RWPE2 (cell line): ENCODE measurements around the gene CCAR1.
"Not testable (repeated sequence)": the region's sequence is repeated elsewhere in the genome, so short reads cannot be mapped to it uniquely, and the experiment has no call there.

Experiments used
- ATAC-seq: fragments of 200-7000 bp; cut with Tn5 transposase; 3 replicates; pipeline ENCODE4 v1.9.1; 2021; ENCODE audit warnings: low read depth
- DNase-seq: peaks from one replicate; pipeline ENCODE4 v3.0.0-alpha.2; 2020; ENCODE audit warnings: low spot score
- H3K27ac ChIP-seq: fragments of 450-650 bp; 2 replicates; pipeline ENCODE4 v1.5.1; 2017; ENCODE audit warnings: mild to moderate bottlenecking; ENCODE audit not compliant: poor library complexity, severe bottlenecking
- H3K27me3 ChIP-seq: fragments of 250-450 bp; sonication (Bioruptor Pico); 2 replicates; pipeline ENCODE4 v1.5.1; 2021; ENCODE audit warnings: mild to moderate bottlenecking, moderate library complexity; ENCODE audit not compliant: insufficient read depth, poor library complexity, severe bottlenecking
- H3K36me3 ChIP-seq: fragments of 250-450 bp; sonication (Bioruptor Pico); 2 replicates; pipeline ENCODE4 v1.5.1; 2020; ENCODE audit warnings: low read depth, mild to moderate bottlenecking, moderate library complexity
- H3K4me1 ChIP-seq: fragments of 250-450 bp; sonication (Bioruptor Pico); 2 replicates; pipeline ENCODE4 v1.5.1; 2021; ENCODE audit warnings: mild to moderate bottlenecking, moderate library complexity; ENCODE audit not compliant: insufficient read depth, poor library complexity, severe bottlenecking
- H3K4me3 ChIP-seq: fragments of 250-450 bp; sonication (Bioruptor Pico); 2 replicates; pipeline ENCODE4 v1.5.1; 2021; ENCODE audit warnings: mild to moderate bottlenecking, moderate library complexity; ENCODE audit not compliant: severe bottlenecking
- H3K9me3 ChIP-seq: fragments of 250-450 bp; sonication (Bioruptor Pico); 2 replicates; pipeline ENCODE4 v1.5.1; 2021; ENCODE audit warnings: mild to moderate bottlenecking, moderate library complexity; ENCODE audit not compliant: severe bottlenecking
- TF ChIP-seq, protein P1 (sequence below): fragments of 450-650 bp; IDR thresholded peaks from one replicate; pipeline ENCODE4 v1.5.1; 2017; ENCODE audit warnings: mild to moderate bottlenecking, moderate library complexity; ENCODE audit not compliant: poor library complexity, severe bottlenecking

The CCAR1 gene

DNA sequence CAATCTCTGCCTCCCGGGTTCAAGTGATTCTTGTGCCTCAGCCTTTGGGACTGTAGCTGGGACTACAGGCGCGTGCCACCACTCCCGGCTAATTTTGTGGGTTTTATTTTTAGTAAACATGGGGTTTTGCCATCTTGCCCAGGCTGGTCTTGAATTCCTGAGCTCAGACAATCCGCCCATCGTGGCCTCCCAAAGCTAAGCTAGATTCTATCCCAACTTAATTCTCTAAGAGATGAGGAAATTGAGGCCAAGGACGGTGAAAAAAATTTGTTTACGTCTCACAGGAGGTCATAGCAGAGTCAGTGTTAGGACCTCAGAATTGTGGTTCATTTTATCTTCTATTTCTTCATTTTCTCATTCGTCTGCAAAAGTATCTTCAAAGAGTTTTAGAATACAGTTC lies 6.1 kb downstream of the CCAR1 start:
- Histone ChIP-seq H3K4me3 (no peak overlapping the region), H3K4me1 (peaks cover 3% of the 10 kb centered on the region), H3K27ac (no peak overlapping the region), H3K36me3 (peaks cover 95% of the 10 kb centered on the region), H3K27me3 (no peaks in the 10 kb centered on the region), H3K9me3 (no peaks in the 10 kb centered on the region)
- TF ChIP-seq, protein P1, sequence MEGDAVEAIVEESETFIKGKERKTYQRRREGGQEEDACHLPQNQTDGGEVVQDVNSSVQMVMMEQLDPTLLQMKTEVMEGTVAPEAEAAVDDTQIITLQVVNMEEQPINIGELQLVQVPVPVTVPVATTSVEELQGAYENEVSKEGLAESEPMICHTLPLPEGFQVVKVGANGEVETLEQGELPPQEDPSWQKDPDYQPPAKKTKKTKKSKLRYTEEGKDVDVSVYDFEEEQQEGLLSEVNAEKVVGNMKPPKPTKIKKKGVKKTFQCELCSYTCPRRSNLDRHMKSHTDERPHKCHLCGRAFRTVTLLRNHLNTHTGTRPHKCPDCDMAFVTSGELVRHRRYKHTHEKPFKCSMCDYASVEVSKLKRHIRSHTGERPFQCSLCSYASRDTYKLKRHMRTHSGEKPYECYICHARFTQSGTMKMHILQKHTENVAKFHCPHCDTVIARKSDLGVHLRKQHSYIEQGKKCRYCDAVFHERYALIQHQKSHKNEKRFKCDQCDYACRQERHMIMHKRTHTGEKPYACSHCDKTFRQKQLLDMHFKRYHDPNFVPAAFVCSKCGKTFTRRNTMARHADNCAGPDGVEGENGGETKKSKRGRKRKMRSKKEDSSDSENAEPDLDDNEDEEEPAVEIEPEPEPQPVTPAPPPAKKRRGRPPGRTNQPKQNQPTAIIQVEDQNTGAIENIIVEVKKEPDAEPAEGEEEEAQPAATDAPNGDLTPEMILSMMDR, result no peak
- ATAC-seq (no peak), DNase-seq (no peak)

DNA sequence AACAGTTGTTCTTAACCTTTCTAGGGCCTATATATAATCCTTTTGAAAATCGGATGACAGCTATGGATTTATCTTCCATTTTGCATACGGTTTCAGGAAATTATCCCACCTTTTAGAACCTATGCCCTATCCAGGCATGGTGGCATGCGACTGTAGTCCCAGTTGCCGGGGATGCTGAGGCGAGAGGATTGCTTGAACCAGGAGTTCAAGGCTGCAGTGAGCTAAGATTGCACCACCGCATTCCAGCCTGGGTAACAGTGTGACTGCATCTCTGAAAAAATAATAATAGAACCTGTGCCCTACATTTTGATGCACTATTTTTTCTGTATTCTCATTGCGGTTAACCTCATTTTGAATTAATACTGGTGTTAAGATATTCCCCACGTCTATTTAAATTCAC lies 11.6 kb downstream of the CCAR1 start:
- H3K4me3 ChIP-seq, result no peak overlapping the region
- H3K27me3 ChIP-seq, result no peaks in the 10 kb centered on the region
- DNase-seq, result no peak
- no peaks in the 10 kb centered on the region for H3K4me1 ChIP-seq
- no peaks in the 10 kb centered on the region for H3K9me3 ChIP-seq
- ATAC-seq, result no peak
- TF ChIP-seq, protein P1, result no peak
- peaks cover 99% of the 10 kb centered on the region for H3K36me3 ChIP-seq
- H3K27ac ChIP-seq, result no peak overlapping the region

DNA sequence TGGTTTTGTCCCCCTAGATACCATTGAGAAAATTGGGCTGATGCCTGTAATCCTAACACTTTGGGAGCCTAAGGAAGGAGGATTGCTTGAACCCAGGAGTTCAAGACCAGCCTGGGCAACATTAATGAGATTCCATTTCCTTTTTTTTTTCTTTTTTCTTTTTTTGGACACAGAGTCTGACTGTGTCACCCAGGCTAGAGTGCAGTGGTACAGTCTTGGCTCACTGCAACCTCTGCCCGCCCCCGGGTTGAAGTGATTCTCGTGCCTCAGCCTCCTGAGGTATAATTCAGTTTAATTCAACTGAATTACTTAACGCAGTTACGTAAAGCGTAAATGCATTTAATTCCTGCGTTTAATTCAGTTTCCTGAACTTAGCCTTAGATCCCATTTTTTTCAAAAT lies 13.3 kb downstream of the CCAR1 start:
- peaks cover 99% of the 10 kb centered on the region for H3K36me3 ChIP-seq

DNA sequence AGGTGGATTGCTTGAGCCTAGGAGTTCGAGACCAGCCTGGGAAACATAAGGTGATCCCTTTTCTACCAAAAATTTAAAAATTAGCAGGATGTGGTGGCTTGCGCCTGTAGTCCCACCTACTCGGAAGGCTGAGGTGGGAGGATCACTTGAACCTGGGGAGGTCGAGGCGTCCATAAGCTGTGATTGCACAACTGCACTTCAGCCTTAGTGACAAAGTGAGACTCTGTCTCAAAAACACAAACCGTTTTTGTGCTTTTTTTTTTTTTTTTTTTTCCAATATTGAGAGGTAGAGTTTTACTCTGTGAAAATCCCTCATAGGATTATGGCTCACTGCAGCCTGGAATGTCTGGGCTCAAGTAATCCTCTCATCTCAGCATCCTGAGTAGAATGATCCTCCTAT lies 14.1 kb downstream of the CCAR1 start:
- H3K36me3 ChIP-seq, result peaks cover 99% of the 10 kb centered on the region
- DNase-seq (no peak), ATAC-seq (no peak)
- TF ChIP-seq, protein P1, result no peak
- no peaks in the 10 kb centered on the region for H3K4me1 ChIP-seq
- no peak overlapping the region for H3K4me3 ChIP-seq
- H3K27ac ChIP-seq, result no peak overlapping the region
- H3K9me3 ChIP-seq, result no peaks in the 10 kb centered on the region
- no peaks in the 10 kb centered on the region for H3K27me3 ChIP-seq

More for the DNA sequence above, 13.3 kb downstream of the CCAR1 start:
- no peak overlapping the region for H3K27ac ChIP-seq
- DNase-seq (no peak), ATAC-seq (no peak)
- no peak overlapping the region for H3K4me3 ChIP-seq
- H3K9me3 ChIP-seq, result no peaks in the 10 kb centered on the region
- H3K27me3 ChIP-seq, result no peaks in the 10 kb centered on the region
- H3K4me1 ChIP-seq, result no peaks in the 10 kb centered on the region
- TF ChIP-seq, protein P1, result no peak

GRCh38 chr10:68735739-68736138 lies 14.7 kb downstream of the CCAR1 start:
- DNase-seq, ATAC-seq, H3K27ac ChIP-seq, H3K4me3 ChIP-seq, H3K9me3 ChIP-seq, H3K27me3 ChIP-seq, H3K4me1 ChIP-seq: not testable (repeated sequence)
- peaks cover 99% of the 10 kb centered on the region for H3K36me3 ChIP-seq

GRCh38 chr10:68740676-68741075 lies 19.6 kb downstream of the CCAR1 start:
- not testable (repeated sequence) for H3K9me3 ChIP-seq, DNase-seq, H3K4me3 ChIP-seq, H3K27ac ChIP-seq, H3K4me1 ChIP-seq, H3K27me3 ChIP-seq, ATAC-seq
- peaks cover 99% of the 10 kb centered on the region for H3K36me3 ChIP-seq
